Measurements from ENCODE around the gene LRRC3B.

GRCh38 chr3:26668171-26668570, 45.6 kb downstream of the LRRC3B start:
- TF ChIP-seq RAD21 (IDR thresholded peaks at IDR 0.05) (no peak), CTCF (IDR thresholded peaks at IDR 0.05; ENCODE audit: low read depth, low read length, missing input control) (no peak), FOXA1 (IDR thresholded peaks at IDR 0.05) (no peak), TAF1 (conservative IDR thresholded peaks at IDR 0.05) (no peak), MAX (IDR thresholded peaks at IDR 0.05) (no peak), SP1 (IDR thresholded peaks at IDR 0.05) (no peak), REST (IDR thresholded peaks at IDR 0.05) (no peak), YY1 (IDR thresholded peaks at IDR 0.05) (no peak), JUND (IDR thresholded peaks at IDR 0.05) (no peak), GABPA (IDR thresholded peaks at IDR 0.05 in 1 of 2, conservative IDR thresholded peaks at IDR 0.05 in 1 of 2) (no peak), EGR1 (IDR thresholded peaks at IDR 0.05; ENCODE audit: low read depth in 2 of 2) (no peak)
- TF ChIP-seq, protein P1, sequence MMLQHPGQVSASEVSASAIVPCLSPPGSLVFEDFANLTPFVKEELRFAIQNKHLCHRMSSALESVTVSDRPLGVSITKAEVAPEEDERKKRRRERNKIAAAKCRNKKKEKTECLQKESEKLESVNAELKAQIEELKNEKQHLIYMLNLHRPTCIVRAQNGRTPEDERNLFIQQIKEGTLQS (IDR thresholded peaks at IDR 0.05) = no peak
